ENCODE results near the gene KRT84. TPM values are rescaled to one million over a fixed set of nuclear protein-coding genes. Genes with fewer than 3 reads are reported as not detected.

The KRT84 gene
- total RNA-seq, 1 experiment from 2014 or later = not detected

DNA sequence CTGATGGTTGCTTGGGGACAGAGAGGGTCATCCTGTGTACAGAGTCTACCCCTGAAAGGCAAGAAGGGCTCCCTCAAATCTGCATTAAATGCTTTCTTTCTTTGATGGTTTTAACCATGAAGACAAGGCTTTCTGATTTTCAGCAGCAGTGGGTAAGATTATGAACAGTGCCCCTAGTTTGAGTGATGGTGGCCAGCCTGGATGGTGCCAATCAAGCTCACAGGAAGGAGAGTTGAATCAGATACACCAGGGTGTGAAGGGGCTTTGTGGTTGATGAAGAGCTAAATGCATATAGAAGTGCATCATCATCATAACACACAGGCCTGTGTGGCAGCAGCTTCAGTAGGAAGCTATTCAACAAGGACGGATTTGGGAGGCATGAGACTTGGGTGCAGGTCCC lies 23.9 kb downstream of the KRT84 start (continued):
- TF ChIP-seq ZNF274 (IDR thresholded peaks at IDR 0.05; ENCODE audit: low read depth, low read length) (no peak), ELF1 (IDR thresholded peaks at IDR 0.05; ENCODE audit: borderline replicate concordance, low read depth) (no peak), EZH2phosphoT487 (IDR thresholded peaks at IDR 0.05; ENCODE audit: borderline replicate concordance) (no peak), POLR2AphosphoS5 (IDR thresholded peaks at IDR 0.05; ENCODE audit: low read depth, low read length) (no peak)
- TF ChIP-seq, protein P1, sequence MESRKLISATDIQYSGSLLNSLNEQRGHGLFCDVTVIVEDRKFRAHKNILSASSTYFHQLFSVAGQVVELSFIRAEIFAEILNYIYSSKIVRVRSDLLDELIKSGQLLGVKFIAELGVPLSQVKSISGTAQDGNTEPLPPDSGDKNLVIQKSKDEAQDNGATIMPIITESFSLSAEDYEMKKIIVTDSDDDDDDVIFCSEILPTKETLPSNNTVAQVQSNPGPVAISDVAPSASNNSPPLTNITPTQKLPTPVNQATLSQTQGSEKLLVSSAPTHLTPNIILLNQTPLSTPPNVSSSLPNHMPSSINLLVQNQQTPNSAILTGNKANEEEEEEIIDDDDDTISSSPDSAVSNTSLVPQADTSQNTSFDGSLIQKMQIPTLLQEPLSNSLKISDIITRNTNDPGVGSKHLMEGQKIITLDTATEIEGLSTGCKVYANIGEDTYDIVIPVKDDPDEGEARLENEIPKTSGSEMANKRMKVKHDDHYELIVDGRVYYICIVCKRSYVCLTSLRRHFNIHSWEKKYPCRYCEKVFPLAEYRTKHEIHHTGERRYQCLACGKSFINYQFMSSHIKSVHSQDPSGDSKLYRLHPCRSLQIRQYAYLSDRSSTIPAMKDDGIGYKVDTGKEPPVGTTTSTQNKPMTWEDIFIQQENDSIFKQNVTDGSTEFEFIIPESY (IDR thresholded peaks at IDR 0.05; ENCODE audit: extremely low read depth, insufficient replicate concordance, low read length) = no peak
- TF ChIP-seq, protein P2, sequence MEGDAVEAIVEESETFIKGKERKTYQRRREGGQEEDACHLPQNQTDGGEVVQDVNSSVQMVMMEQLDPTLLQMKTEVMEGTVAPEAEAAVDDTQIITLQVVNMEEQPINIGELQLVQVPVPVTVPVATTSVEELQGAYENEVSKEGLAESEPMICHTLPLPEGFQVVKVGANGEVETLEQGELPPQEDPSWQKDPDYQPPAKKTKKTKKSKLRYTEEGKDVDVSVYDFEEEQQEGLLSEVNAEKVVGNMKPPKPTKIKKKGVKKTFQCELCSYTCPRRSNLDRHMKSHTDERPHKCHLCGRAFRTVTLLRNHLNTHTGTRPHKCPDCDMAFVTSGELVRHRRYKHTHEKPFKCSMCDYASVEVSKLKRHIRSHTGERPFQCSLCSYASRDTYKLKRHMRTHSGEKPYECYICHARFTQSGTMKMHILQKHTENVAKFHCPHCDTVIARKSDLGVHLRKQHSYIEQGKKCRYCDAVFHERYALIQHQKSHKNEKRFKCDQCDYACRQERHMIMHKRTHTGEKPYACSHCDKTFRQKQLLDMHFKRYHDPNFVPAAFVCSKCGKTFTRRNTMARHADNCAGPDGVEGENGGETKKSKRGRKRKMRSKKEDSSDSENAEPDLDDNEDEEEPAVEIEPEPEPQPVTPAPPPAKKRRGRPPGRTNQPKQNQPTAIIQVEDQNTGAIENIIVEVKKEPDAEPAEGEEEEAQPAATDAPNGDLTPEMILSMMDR (IDR thresholded peaks at IDR 0.05 in 2 of 3, conservative IDR thresholded peaks at IDR 0.05 in 1 of 3; ENCODE audit: borderline replicate concordance in 1 of 3, insufficient read depth in 1 of 3, low read depth in 2 of 3, low read length in 2 of 3) = no peak

GRCh38 chr12:52360663-52361271 lies 24.7 kb downstream of the KRT84 start:
- H3K9me2 ChIP-seq (ENCODE audit: insufficient read depth) = no peaks in the 10 kb centered on the region
- no peak overlapping the region for H3K4me3 ChIP-seq (replicated peaks in 1 of 2; ENCODE audit: low read depth in 1 of 2, low read length in 2 of 2)
- H3K27me3 ChIP-seq (ENCODE audit: insufficient read depth, low read length) = no peaks in the 10 kb centered on the region
- CTCF ChIA-PET = interaction anchor here (1.1 to 2.0 kb wide), 7 partner anchors 9 to 145 kb away, joined by 3 to 21 read pairs (median 4); no protein-coding TSS in a partner anchor
- H4K20me1 ChIP-seq (ENCODE audit: insufficient read depth) = no peaks in the 10 kb centered on the region
- H2AFZ ChIP-seq (ENCODE audit: low read depth, low read length, poor library complexity, severe bottlenecking) = no peak overlapping the region
- H3K36me3 ChIP-seq (ENCODE audit: control insufficient read depth in 1 of 2, insufficient read depth in 2 of 2, low read length in 2 of 2) = no peaks in the 10 kb centered on the region
- H3K4me2 ChIP-seq (ENCODE audit: low read length) = no peak overlapping the region
- H3K4me1 ChIP-seq (ENCODE audit: control insufficient read depth in 1 of 2, insufficient read depth in 2 of 2, low read length in 2 of 2) = no peaks in the 10 kb centered on the region; a peak in 1 of 4 replicates
- no peaks in the 10 kb centered on the region for H3K9me3 ChIP-seq (ENCODE audit: control insufficient read depth in 1 of 2, insufficient read depth in 1 of 2, low read depth in 1 of 2, low read length in 2 of 2)
- no peak overlapping the region for H3K27ac ChIP-seq (ENCODE audit: low read depth, low read length)
- ATAC-seq (no peak), DNase-seq (ENCODE audit: low read depth, low spot score) (no peak)
- POLR2A ChIA-PET = no interaction called here
- RAD21 ChIA-PET (ENCODE audit: low non-redundant PET in 1 of 2, low total read pairs in 2 of 2, uncharacterized antibody in 2 of 2, unreplicated experiment in 2 of 2) = no interaction called here
- no TSS peak for BruUV-seq (replicated peaks)
- intact Hi-C loops (cut with micrococcal nuclease) = no loop called here
- TF ChIP-seq CEBPB (IDR thresholded peaks at IDR 0.05; ENCODE audit: low read depth) (no peak), YY1 (IDR thresholded peaks at IDR 0.05; ENCODE audit: extremely low read depth, insufficient replicate concordance, low read depth, low read length) (no peak), EGR1 (IDR thresholded peaks at IDR 0.05; ENCODE audit: low read depth) (no peak), POLR2A (IDR thresholded peaks at IDR 0.05; ENCODE audit: borderline replicate concordance, extremely low read depth, insufficient read depth, insufficient read length) (no peak), JUND (IDR thresholded peaks at IDR 0.05) (no peak), SRF (IDR thresholded peaks at IDR 0.05; ENCODE audit: low read depth) (no peak), FOSL1 (IDR thresholded peaks at IDR 0.05; ENCODE audit: low read depth) (no peak), TCF7L2 (IDR thresholded peaks at IDR 0.05; ENCODE audit: borderline replicate concordance, extremely low read depth, insufficient read depth, insufficient read length) (no peak), MAX (IDR thresholded peaks at IDR 0.05) (no peak), EZH2phosphoT487 (IDR thresholded peaks at IDR 0.05; ENCODE audit: borderline replicate concordance) (no peak), ELF1 (IDR thresholded peaks at IDR 0.05; ENCODE audit: borderline replicate concordance, low read depth) (no peak), EZH2 (IDR thresholded peaks at IDR 0.05) (no peak), SIN3A (IDR thresholded peaks at IDR 0.05; ENCODE audit: low read depth) (no peak), RAD21 (IDR thresholded peaks at IDR 0.05; ENCODE audit: low read depth) (no peak)
- no peaks in the 10 kb centered on the region for H3K79me2 ChIP-seq (ENCODE audit: insufficient read depth, low read length)
- no peak overlapping the region for H3K9ac ChIP-seq (ENCODE audit: low read length)

All from HCT116 (cell line).